HEK293 (cell line): ENCODE results near the gene JAML.

Source experiments
- TCF7L2 ChIP-seq: IDR thresholded peaks from 2 replicates; pipeline ENCODE4 v1.6.1; 2011; ENCODE audit warnings: low read depth, mild to moderate bottlenecking, inconsistent platforms, low read length, moderate library complexity, borderline replicate concordance
- ZFP69B ChIP-seq: fragments of 450-650 bp; formaldehyde crosslinking; IDR thresholded peaks from 2 replicates; pipeline ENCODE4 v1.5.1; 2016; ENCODE audit warnings: missing biosample characterization, missing genetic modification characterization
- ZNF174 ChIP-seq: fragments of 450-650 bp; formaldehyde crosslinking; IDR thresholded peaks from 2 replicates; pipeline ENCODE4 v1.5.0; 2017; ENCODE audit warnings: missing biosample characterization, mild to moderate bottlenecking, missing genetic modification characterization
- ZNF416 ChIP-seq: fragments of 450-650 bp; formaldehyde crosslinking; IDR thresholded peaks from 2 replicates; pipeline ENCODE4 v1.5.1; 2016; ENCODE audit warnings: missing biosample characterization, missing genetic modification characterization
- ZNF529 ChIP-seq: fragments of 450-650 bp; formaldehyde crosslinking; IDR thresholded peaks from 2 replicates; pipeline ENCODE4 v1.5.1; 2017; ENCODE audit warnings: missing genetic modification characterization, missing biosample characterization; ENCODE audit not compliant: insufficient replicate concordance
- ZNF621 ChIP-seq: fragments of 450-650 bp; formaldehyde crosslinking; IDR thresholded peaks from 2 replicates; pipeline ENCODE4 v1.5.1; 2017; ENCODE audit warnings: missing biosample characterization, missing genetic modification characterization
- ZNF707 ChIP-seq: fragments of 450-650 bp; formaldehyde crosslinking; IDR thresholded peaks from 2 replicates; pipeline ENCODE4 v1.5.1; 2016; ENCODE audit warnings: missing biosample characterization, missing genetic modification characterization
- ZNF768 ChIP-seq: fragments of 450-650 bp; formaldehyde crosslinking; IDR thresholded peaks from 2 replicates; pipeline ENCODE4 v1.5.1; 2018; ENCODE audit warnings: missing biosample characterization, mild to moderate bottlenecking, missing genetic modification characterization
- TF ChIP-seq, protein P1 (sequence below): fragments of 450-650 bp; formaldehyde crosslinking; IDR thresholded peaks from 2 replicates; pipeline ENCODE4 v1.5.1; 2016; ENCODE audit warnings: missing biosample characterization, missing genetic modification characterization
- TF ChIP-seq, protein P2 (sequence below): fragments of 450-650 bp; formaldehyde crosslinking; IDR thresholded peaks from 2 replicates; pipeline ENCODE4 v1.5.1; 2016; ENCODE audit warnings: missing biosample characterization, missing genetic modification characterization
- TF ChIP-seq, protein P3 (sequence below): fragments of 450-650 bp; formaldehyde crosslinking; IDR thresholded peaks from 2 replicates; pipeline ENCODE4 v1.5.1; 2016; ENCODE audit warnings: missing biosample characterization, missing genetic modification characterization
- TF ChIP-seq, protein P4 (sequence below): fragments of 450-650 bp; formaldehyde crosslinking; IDR thresholded peaks from 2 replicates; pipeline ENCODE4 v1.5.1; 2016; ENCODE audit warnings: missing biosample characterization, missing genetic modification characterization, low read depth
- TF ChIP-seq, protein P5 (sequence below): fragments of 450-650 bp; formaldehyde crosslinking; IDR thresholded peaks from 2 replicates; pipeline ENCODE4 v1.5.1; 2016; ENCODE audit warnings: missing biosample characterization, missing genetic modification characterization

DNA sequence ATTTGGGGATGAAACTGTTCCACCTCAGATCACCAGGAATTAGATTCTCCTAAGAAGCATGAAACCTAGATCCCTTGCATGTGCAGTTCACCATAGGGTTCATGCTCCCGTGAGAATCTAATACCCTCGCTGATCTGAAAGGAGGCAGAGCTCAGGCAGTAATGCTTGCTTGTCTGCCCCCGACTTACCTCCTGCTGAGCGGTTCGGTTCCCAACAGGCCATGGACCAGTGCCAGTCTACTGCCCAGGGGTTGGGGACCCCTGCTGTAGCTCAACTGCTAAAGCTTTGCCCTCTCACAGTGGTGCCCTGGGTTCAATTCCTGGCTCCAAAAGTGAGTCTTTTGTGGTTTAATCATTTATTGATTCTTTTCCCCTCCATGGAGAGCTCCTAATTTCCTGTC lies 3.4 kb downstream of the JAML start:
- no peak for TF ChIP-seq ZNF174 (tag by site-specific recombination)
- no peak for TF ChIP-seq ZNF529 (tag by site-specific recombination)
- no peak for TF ChIP-seq ZNF416
- TF ChIP-seq ZFP69B, result no peak
- TF ChIP-seq, protein P1, sequence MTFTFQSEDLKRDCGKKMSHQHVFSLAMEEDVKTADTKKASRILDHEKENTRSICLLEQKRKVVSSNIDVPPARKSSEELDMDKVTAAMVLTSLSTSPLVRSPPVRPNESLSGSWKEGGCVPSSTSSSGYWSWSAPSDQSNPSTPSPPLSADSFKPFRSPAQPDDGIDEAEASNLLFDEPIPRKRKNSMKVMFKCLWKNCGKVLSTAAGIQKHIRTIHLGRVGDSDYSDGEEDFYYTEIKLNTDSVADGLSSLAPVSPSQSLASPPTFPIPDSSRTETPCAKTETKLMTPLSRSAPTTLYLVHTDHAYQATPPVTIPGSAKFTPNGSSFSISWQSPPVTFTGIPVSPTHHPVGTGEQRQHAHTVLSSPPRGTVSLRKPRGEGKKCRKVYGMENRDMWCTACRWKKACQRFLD, result no peak
- TF ChIP-seq, protein P2, sequence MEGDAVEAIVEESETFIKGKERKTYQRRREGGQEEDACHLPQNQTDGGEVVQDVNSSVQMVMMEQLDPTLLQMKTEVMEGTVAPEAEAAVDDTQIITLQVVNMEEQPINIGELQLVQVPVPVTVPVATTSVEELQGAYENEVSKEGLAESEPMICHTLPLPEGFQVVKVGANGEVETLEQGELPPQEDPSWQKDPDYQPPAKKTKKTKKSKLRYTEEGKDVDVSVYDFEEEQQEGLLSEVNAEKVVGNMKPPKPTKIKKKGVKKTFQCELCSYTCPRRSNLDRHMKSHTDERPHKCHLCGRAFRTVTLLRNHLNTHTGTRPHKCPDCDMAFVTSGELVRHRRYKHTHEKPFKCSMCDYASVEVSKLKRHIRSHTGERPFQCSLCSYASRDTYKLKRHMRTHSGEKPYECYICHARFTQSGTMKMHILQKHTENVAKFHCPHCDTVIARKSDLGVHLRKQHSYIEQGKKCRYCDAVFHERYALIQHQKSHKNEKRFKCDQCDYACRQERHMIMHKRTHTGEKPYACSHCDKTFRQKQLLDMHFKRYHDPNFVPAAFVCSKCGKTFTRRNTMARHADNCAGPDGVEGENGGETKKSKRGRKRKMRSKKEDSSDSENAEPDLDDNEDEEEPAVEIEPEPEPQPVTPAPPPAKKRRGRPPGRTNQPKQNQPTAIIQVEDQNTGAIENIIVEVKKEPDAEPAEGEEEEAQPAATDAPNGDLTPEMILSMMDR (tag by site-specific recombination), result no peak
- TF ChIP-seq TCF7L2, result no peak
- TF ChIP-seq, protein P3, sequence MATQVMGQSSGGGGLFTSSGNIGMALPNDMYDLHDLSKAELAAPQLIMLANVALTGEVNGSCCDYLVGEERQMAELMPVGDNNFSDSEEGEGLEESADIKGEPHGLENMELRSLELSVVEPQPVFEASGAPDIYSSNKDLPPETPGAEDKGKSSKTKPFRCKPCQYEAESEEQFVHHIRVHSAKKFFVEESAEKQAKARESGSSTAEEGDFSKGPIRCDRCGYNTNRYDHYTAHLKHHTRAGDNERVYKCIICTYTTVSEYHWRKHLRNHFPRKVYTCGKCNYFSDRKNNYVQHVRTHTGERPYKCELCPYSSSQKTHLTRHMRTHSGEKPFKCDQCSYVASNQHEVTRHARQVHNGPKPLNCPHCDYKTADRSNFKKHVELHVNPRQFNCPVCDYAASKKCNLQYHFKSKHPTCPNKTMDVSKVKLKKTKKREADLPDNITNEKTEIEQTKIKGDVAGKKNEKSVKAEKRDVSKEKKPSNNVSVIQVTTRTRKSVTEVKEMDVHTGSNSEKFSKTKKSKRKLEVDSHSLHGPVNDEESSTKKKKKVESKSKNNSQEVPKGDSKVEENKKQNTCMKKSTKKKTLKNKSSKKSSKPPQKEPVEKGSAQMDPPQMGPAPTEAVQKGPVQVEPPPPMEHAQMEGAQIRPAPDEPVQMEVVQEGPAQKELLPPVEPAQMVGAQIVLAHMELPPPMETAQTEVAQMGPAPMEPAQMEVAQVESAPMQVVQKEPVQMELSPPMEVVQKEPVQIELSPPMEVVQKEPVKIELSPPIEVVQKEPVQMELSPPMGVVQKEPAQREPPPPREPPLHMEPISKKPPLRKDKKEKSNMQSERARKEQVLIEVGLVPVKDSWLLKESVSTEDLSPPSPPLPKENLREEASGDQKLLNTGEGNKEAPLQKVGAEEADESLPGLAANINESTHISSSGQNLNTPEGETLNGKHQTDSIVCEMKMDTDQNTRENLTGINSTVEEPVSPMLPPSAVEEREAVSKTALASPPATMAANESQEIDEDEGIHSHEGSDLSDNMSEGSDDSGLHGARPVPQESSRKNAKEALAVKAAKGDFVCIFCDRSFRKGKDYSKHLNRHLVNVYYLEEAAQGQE, result no peak
- TF ChIP-seq, protein P4, sequence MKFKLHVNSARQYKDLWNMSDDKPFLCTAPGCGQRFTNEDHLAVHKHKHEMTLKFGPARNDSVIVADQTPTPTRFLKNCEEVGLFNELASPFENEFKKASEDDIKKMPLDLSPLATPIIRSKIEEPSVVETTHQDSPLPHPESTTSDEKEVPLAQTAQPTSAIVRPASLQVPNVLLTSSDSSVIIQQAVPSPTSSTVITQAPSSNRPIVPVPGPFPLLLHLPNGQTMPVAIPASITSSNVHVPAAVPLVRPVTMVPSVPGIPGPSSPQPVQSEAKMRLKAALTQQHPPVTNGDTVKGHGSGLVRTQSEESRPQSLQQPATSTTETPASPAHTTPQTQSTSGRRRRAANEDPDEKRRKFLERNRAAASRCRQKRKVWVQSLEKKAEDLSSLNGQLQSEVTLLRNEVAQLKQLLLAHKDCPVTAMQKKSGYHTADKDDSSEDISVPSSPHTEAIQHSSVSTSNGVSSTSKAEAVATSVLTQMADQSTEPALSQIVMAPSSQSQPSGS (tag by site-specific recombination), result no peak
- no peak for TF ChIP-seq ZNF707 (tag by site-specific recombination)
- TF ChIP-seq, protein P5, sequence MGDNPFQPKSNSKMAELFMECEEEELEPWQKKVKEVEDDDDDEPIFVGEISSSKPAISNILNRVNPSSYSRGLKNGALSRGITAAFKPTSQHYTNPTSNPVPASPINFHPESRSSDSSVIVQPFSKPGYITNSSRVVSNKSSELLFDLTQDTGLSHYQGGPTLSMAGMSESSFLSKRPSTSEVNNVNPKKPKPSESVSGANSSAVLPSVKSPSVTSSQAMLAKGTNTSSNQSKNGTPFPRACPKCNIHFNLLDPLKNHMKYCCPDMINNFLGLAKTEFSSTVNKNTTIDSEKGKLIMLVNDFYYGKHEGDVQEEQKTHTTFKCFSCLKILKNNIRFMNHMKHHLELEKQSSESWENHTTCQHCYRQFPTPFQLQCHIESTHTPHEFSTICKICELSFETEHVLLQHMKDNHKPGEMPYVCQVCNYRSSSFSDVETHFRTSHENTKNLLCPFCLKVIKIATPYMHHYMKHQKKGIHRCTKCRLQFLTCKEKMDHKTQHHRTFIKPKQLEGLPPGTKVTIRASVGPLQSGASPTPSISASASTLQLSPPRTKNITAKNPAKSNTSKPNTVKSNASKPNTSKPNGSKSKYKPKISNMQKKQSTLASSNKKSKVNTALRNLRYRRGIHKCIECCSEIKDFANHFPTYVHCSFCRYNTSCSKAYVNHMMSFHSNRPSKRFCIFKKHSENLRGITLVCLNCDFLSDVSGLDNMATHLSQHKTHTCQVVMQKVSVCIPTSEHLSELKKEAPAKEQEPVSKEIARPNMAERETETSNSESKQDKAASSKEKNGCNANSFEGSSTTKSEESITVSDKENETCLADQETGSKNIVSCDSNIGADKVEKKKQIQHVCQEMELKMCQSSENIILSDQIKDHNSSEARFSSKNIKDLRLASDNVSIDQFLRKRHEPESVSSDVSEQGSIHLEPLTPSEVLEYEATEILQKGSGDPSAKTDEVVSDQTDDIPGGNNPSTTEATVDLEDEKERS (tag by site-specific recombination), result no peak
- TF ChIP-seq ZNF621 (tag by site-specific recombination), result no peak
- TF ChIP-seq ZNF768 (tag by site-specific recombination), result no peak
